HG03280 (cell line): ENCODE measurements around the gene JDP2.
"Not testable (repeated sequence)": the region's sequence is repeated elsewhere in the genome, so short reads cannot be mapped to it uniquely, and the experiment has no call there.

ENCODE experiments used
- ATAC-seq: cut with Tn5 transposase; IDR thresholded peaks from one replicate; pipeline ENCODE4 v1.9.1; 2021; ENCODE audit warnings: mild to moderate bottlenecking, moderate library complexity; ENCODE audit not compliant: unreplicated experiment

JDP2 gene

DNA sequence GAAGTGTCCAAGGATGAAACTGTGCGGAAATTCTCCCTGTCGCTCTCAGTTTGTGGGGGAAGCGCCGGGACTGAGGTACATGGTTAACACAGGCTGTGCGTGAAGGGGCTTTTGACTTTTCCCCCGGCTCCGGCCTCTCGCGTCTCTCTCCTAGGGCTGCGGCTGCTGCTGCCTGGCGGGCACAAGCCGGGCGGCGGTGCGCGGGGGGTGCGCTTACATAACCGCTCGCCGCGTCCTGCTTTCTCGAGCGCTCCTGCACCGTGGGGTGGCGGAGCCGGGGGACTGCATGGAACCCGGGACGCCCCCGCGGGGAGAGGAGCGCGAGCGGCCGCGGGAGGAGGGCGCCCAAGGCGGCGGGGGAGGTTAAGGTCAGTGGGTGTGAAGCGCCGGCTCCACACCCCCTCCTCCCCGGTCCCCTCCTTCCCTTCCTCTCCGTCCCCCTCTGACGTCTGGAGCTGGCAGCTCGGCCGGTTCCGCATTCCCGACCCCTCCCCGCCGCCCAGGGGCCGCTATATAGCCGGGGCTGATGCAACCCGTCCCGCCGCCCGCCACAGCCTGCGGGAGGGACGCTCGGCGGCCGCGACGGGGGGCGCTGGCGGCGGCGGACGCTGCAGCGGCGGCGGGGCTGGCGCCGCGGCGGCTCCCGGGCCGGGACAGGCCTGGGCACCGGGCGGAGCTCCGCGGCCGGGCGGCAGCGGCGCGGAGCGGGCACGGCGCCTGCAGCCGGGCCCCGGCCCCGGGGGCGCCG lies at the start of gene JDP2:
TSS of gene JDP2 (plus strand) at position 541 of the 748 bp plus-strand sequence. CDS start 9,899 bp downstream, outside the sequence.
- peak; percentile 45 for ATAC-seq

GRCh38 chr14:75379246-75379929 lies 48.4 kb upstream of the JDP2 start:
- ATAC-seq: no peak

GRCh38 chr14:75379930-75380270 lies 47.9 kb upstream of the JDP2 start:
- no peak for ATAC-seq

DNA sequence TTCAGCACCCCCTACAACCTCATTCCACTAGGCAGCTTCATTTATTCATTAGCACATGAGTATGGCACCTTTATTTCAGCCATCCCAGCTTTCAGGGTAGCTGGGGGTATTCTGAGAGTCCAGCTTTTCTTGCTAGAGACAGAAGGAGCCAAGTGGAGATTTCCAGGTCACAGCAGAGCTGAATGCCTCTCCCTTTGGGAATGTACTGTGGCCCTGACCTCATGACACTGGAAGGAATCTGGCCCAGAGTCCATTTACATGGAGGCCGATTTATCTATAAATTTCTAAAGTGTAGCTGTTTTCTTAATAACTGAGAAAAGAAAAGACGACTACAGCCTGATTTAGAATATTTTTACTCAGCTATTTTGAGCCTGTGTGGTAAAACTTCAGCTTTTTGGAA lies 47.2 kb upstream of the JDP2 start:
- no peak for ATAC-seq

DNA sequence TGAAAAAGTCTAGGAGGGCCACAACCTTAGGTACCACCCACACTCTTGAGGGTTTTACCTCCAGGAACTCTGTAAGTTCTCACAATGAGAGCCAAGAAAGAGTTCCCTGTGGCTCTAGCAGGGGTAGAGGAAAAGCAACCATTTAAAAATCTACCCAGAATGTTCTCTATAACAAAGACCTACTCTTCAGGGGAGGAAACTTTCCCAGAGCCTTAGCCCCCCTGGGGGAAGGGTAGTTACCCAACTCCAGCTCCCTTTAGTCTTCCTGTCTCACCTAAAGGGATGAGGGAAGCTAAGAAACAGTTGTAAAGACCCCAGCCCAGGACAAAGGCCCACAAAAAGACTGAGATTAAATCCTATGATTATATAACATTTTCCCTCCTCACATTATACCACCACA lies 46.2 kb upstream of the JDP2 start:
- ATAC-seq: no peak

GRCh38 chr14:75383219-75383618 lies 44.6 kb upstream of the JDP2 start:
- ATAC-seq: not testable (repeated sequence)

DNA sequence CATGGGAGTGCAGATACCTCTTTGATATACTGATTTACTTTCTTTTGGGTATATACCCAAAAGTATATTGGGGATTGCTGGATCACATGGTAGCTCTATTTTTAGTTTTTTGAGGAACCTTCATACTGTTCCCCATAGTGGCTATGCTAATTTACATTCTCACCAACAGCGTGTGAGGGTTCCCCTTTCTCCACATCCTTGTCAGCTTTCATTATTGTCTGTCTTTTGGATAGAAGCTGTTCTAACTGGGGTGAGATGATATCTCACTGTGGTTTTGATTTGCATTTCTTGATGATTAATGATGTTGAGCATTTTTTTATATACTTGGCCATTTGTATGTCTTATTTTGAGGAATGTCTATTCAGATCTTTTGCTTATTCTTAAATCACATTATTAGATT lies 44.1 kb upstream of the JDP2 start:
- no peak for ATAC-seq

GRCh38 chr14:75389679-75390078 lies 38.1 kb upstream of the JDP2 start:
- no peak for ATAC-seq

DNA sequence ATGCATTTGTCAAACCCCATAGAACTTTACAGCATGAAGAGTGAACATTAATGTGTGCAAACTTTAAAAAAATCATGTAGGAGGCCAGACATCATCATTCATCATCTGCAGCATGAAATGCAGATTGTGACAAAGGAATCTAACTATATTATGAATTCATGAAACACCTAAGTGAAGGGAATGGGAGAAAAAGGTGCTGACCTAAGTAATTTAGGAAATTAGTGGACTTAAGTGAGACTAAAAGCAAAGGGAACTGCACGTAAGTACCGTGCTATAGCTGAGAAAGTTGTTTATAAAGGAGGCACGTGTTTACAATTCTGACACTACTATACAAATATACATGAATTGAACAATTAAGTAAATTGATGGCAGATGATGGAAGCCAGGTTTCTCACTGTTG lies 37.6 kb upstream of the JDP2 start:
- no peak for ATAC-seq

- no peak for ATAC-seq
These were observed 35.9 kb upstream of the JDP2 start for GRCh38 chr14:75391953-75392352.

GRCh38 chr14:75392686-75393641 lies 34.9 kb upstream of the JDP2 start:
- no peak for ATAC-seq

- no peak for ATAC-seq
These were observed 34.0 kb upstream of the JDP2 start for GRCh38 chr14:75393794-75394193.

DNA sequence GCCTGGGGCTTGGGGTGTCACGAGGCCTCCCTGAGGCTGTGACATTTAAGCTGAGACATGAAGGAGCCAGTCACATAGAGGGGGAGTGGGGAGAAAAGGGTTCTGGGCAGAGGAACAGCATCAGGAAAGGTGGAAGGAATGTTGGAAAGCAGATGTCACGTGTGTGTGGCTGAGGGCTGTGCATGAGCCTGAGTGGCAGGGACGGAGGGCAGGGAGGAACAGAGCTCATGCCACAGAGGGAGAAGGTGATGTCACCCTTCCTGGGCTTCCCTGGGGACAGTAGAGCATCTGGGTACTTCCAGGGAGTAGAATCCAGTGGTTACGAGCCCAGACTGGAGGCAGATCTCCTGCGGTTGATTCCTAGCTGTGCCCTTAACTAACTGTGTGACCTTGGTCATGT lies 32.0 kb upstream of the JDP2 start:
- ATAC-seq: no peak

DNA sequence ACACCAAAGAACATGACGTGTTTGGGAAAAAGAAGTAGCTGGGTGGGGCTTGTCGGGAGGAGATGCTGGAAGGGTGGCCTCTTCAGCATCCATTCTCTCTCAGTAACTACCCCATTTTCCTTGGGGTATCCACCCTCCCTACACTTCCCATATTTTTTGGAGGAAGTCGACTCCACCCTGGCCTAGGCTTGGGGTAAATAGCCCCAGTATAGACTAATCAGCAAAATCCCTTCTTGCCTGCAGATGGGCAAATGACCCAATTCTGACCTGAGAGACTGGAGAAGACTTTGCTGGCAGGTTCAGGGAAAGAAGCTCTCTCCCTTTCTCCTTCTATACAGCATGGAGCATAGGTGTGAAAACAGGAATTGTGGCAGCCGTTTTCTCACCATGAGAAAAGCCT lies 28.5 kb upstream of the JDP2 start:
- no peak for ATAC-seq

- no peak for ATAC-seq
These were observed 27.7 kb upstream of the JDP2 start for GRCh38 chr14:75399843-75400775.

GRCh38 chr14:75401361-75401760 lies 26.5 kb upstream of the JDP2 start:
- ATAC-seq: no peak

GRCh38 chr14:75402867-75403413 lies 24.9 kb upstream of the JDP2 start:
- no peak for ATAC-seq

GRCh38 chr14:75404847-75405246 lies 23.0 kb upstream of the JDP2 start:
- ATAC-seq: no peak

GRCh38 chr14:75406102-75406501 lies 21.7 kb upstream of the JDP2 start:
- ATAC-seq: no peak

- ATAC-seq: no peak
These were observed 21.0 kb upstream of the JDP2 start for GRCh38 chr14:75406856-75407255.
